IPS-NIHi11 (cell line): ENCODE results near the gene CSN3.

Experiments used
- DNase-seq: peaks from one replicate; pipeline ENCODE4 v3.0.0; 2012; ENCODE audit warnings: mixed read lengths, low spot score

The CSN3 gene

GRCh38 chr4:70291341-70291740, 48.9 kb downstream of the CSN3 start:
- no peak for DNase-seq

- no peak for DNase-seq
Observed at GRCh38 chr4:70297576-70297975, 55.2 kb downstream of the CSN3 start.

GRCh38 chr4:70298051-70298450, 55.7 kb downstream of the CSN3 start:
- DNase-seq = no peak

- no peak for DNase-seq
Observed at GRCh38 chr4:70299643-70300042, 57.2 kb downstream of the CSN3 start.

- no peak for DNase-seq
Observed at GRCh38 chr4:70300215-70300614, 57.8 kb downstream of the CSN3 start.
